Neural cell (in vitro differentiated cells): ENCODE data around the gene SYVN1. TPM values are rescaled to one million over a fixed set of nuclear protein-coding genes. Genes with fewer than 3 reads are reported as not detected.

Experiments
- H2AFZ ChIP-seq: fragments of 200-600, 300-800 bp; sonication (generic), shearing (Covaris generic); 2 replicates; pipeline ENCODE4 v1.6.0; 2014; ENCODE audit warnings: low read depth, mild to moderate bottlenecking, antibody characterized with exemption, low read length, moderate library complexity
- H3F3A ChIP-seq: fragments of 200-600 bp; shearing (Covaris generic); 2 replicates; pipeline ENCODE4 v1.6.1; 2016; ENCODE audit warnings: mild to moderate bottlenecking, moderate library complexity, mixed read lengths, antibody characterized with exemption, low read length; ENCODE audit not compliant: insufficient read depth, poor library complexity, severe bottlenecking
- H3K27ac ChIP-seq: fragments of 200-600, 300-800 bp; sonication (generic), shearing (Covaris generic); 2 replicates; pipeline ENCODE4 v1.5.1; 2014; ENCODE audit warnings: mild to moderate bottlenecking, low read length, moderate library complexity
- H3K27me3 ChIP-seq: fragments of 300-800, 200-600 bp; sonication (generic), shearing (Covaris generic); 2 replicates; pipeline ENCODE4 v1.6.0; 2014; ENCODE audit warnings: mild to moderate bottlenecking, low read depth, low read length, moderate library complexity; ENCODE audit not compliant: insufficient read depth
- H3K36me3 ChIP-seq: fragments of 300-800, 200-600 bp; sonication (generic), shearing (Covaris generic); 2 replicates; pipeline ENCODE4 v1.5.1; 2014; ENCODE audit warnings: mild to moderate bottlenecking, antibody characterized with exemption, low read length, moderate library complexity; ENCODE audit not compliant: insufficient read depth
- H3K4me2 ChIP-seq: fragments of 300-800, 200-600 bp; sonication (generic), shearing (Covaris generic); 2 replicates; pipeline ENCODE4 v1.6.0; 2014; ENCODE audit warnings: mild to moderate bottlenecking, low read length
- H3K4me3 ChIP-seq: fragments of 300-800, 200-600 bp; sonication (generic), shearing (Covaris generic); 2 replicates; pipeline ENCODE4 v1.5.1; 2014; ENCODE audit warnings: mild to moderate bottlenecking, low read length, moderate library complexity
- H3K79me2 ChIP-seq: fragments of 200-600 bp; shearing (Covaris generic); replicated peaks from 2 replicates; pipeline ENCODE4 v1.6.0; 2014; ENCODE audit warnings: mild to moderate bottlenecking, low read length, moderate library complexity; ENCODE audit not compliant: insufficient read depth
- H3K9ac ChIP-seq: fragments of 300-800, 200-600 bp; sonication (generic), shearing (Covaris generic); 2 replicates; pipeline ENCODE4 v1.6.1; 2016; ENCODE audit warnings: mild to moderate bottlenecking, low read length, mixed read lengths
- H3K9me2 ChIP-seq: fragments of 200-600 bp; shearing (Covaris generic); 2 replicates; pipeline ENCODE4 v1.6.1; 2016; ENCODE audit warnings: mild to moderate bottlenecking, low read length, mixed read lengths; ENCODE audit not compliant: insufficient read depth
- H3K9me3 ChIP-seq: fragments of 200-600, 300-800 bp; sonication (generic), shearing (Covaris generic); 2 replicates; pipeline ENCODE4 v1.6.1; 2016; ENCODE audit warnings: mild to moderate bottlenecking, mixed run types, low read length, moderate library complexity, mixed read lengths
- H4K20me1 ChIP-seq: fragments of 200-600 bp; shearing (Covaris generic); 2 replicates; pipeline ENCODE4 v1.6.1; 2016; ENCODE audit warnings: mild to moderate bottlenecking, mixed run types; ENCODE audit not compliant: insufficient read depth
- CTCF ChIP-seq: fragments of 450-650 bp; IDR thresholded peaks from 2 replicates; pipeline ENCODE4 v1.5.1; 2014; ENCODE audit warnings: antibody characterized with exemption, mild to moderate bottlenecking, moderate library complexity; ENCODE audit not compliant: poor library complexity, severe bottlenecking
- EP300 ChIP-seq: fragments of 450-650 bp; conservative IDR thresholded peaks from 2 replicates; pipeline ENCODE4 v1.6.1; 2014; ENCODE audit warnings: antibody characterized with exemption, mild to moderate bottlenecking, moderate library complexity; ENCODE audit not compliant: poor library complexity, severe bottlenecking
- EZH2 ChIP-seq: fragments of 200-600, 300-800 bp; shearing (Covaris generic), sonication (generic); IDR thresholded peaks from 2 replicates; pipeline ENCODE4 v1.6.1; 2014; ENCODE audit warnings: antibody characterized with exemption, low read length, borderline replicate concordance, mild to moderate bottlenecking; ENCODE audit not compliant: insufficient read depth, poor library complexity, severe bottlenecking
- MXI1 ChIP-seq: fragments of 450-650 bp; conservative IDR thresholded peaks from 2 replicates; pipeline ENCODE4 v1.6.1; 2014; ENCODE audit warnings: antibody characterized with exemption, mild to moderate bottlenecking; ENCODE audit not compliant: poor library complexity, severe bottlenecking
- POLR2AphosphoS5 ChIP-seq: IDR thresholded peaks from 2 replicates; pipeline ENCODE4 v1.6.1; 2012
- RAD21 ChIP-seq: fragments of 450-650 bp; conservative IDR thresholded peaks from 2 replicates; pipeline ENCODE4 v1.6.1; 2014; ENCODE audit warnings: antibody characterized with exemption, mild to moderate bottlenecking, moderate library complexity
- REST ChIP-seq: IDR thresholded peaks from 2 replicates; pipeline ENCODE4 v1.6.1; 2012; ENCODE audit warnings: borderline replicate concordance
- SMC3 ChIP-seq: fragments of 450-650 bp; conservative IDR thresholded peaks from 2 replicates; pipeline ENCODE4 v1.6.1; 2014; ENCODE audit warnings: antibody characterized with exemption, mild to moderate bottlenecking, moderate library complexity; ENCODE audit not compliant: poor library complexity
- TAF1 ChIP-seq: IDR thresholded peaks from 2 replicates; pipeline ENCODE4 v1.6.1; 2012; ENCODE audit warnings: low read depth
- polyA plus RNA-seq: library from polyadenylated mRNA; depleted of rRNA; stranded (reverse); fragments of >200 nt; gene quantifications from 2 replicates; pipeline ENCODE4 v1.2.3, GENCODE V29; 2014

The SYVN1 gene
- polyA plus RNA-seq, 1 donor from 2014 or later, result 12.8 TPM

GRCh38 chr11:65141896-65142494, 7.7 kb upstream of the SYVN1 start:
- H3K4me2 ChIP-seq, result no peak overlapping the region
- no peaks in the 10 kb centered on the region for H3K79me2 ChIP-seq
- H3K27me3 ChIP-seq, result peaks cover 7% of the 10 kb centered on the region
- H3K36me3 ChIP-seq, result no peaks in the 10 kb centered on the region
- H2AFZ ChIP-seq, result no peak overlapping the region
- H3F3A ChIP-seq, result no peaks in the 10 kb centered on the region
- no peaks in the 10 kb centered on the region for H4K20me1 ChIP-seq
- no peaks in the 10 kb centered on the region for H3K9me2 ChIP-seq
- H3K9ac ChIP-seq, result no peak overlapping the region
- no peak for TF ChIP-seq EZH2
- TF ChIP-seq EP300, result no peak
- no peak for TF ChIP-seq MXI1
- no peak for TF ChIP-seq POLR2AphosphoS5
- TF ChIP-seq CTCF, result no peak
- TF ChIP-seq SMC3, result no peak
- no peak for TF ChIP-seq REST
- TF ChIP-seq TAF1, result no peak
- no peak for TF ChIP-seq RAD21
- no peak overlapping the region for H3K4me3 ChIP-seq
- no peaks in the 10 kb centered on the region for H3K9me3 ChIP-seq
- H3K27ac ChIP-seq, result no peak overlapping the region

- H3K4me3 ChIP-seq, result no peak overlapping the region
- H3K79me2 ChIP-seq, result peaks cover 16% of the 10 kb centered on the region
- H3K36me3 ChIP-seq, result no peaks in the 10 kb centered on the region
- H3K9ac ChIP-seq, result no peak overlapping the region
- no peak overlapping the region for H3K4me2 ChIP-seq
- no peaks in the 10 kb centered on the region for H4K20me1 ChIP-seq
- no peaks in the 10 kb centered on the region for H3K9me3 ChIP-seq
- TF ChIP-seq RAD21 (no peak), MXI1 (no peak), SMC3 (no peak), POLR2AphosphoS5 (no peak), EP300 (no peak), CTCF (no peak), REST (no peak), EZH2 (no peak), TAF1 (no peak)
- peaks cover 5% of the 10 kb centered on the region for H3F3A ChIP-seq
- no peak overlapping the region for H2AFZ ChIP-seq
- H3K9me2 ChIP-seq, result no peaks in the 10 kb centered on the region
- no peak overlapping the region for H3K27ac ChIP-seq
- H3K27me3 ChIP-seq, result peaks cover 4% of the 10 kb centered on the region
Measured at GRCh38 chr11:65136515-65137096, 2.3 kb upstream of the SYVN1 start.
